MM.1S (cell line): Measurements from ENCODE around the gene DEAF1.

Experiments
- DNase-seq: peaks from one replicate; pipeline ENCODE4 v3.0.0-alpha.2; 2015
- H2AFZ ChIP-seq: fragments of 300-600 bp; sonication (generic); 2 replicates; pipeline ENCODE4 v1.6.0; 2016; ENCODE audit warnings: antibody characterized with exemption, low read length
- H3F3A ChIP-seq: fragments of 300-600 bp; sonication (generic); 2 replicates; pipeline ENCODE4 v1.6.1; 2016; ENCODE audit warnings: mild to moderate bottlenecking, antibody characterized with exemption, low read length, moderate library complexity, mixed read lengths; ENCODE audit not compliant: insufficient read depth
- H3K27ac ChIP-seq: fragments of 300-600 bp; sonication (generic); 2 replicates; pipeline ENCODE4 v1.5.1; 2016; ENCODE audit warnings: mild to moderate bottlenecking, low read length
- H3K27me3 ChIP-seq: fragments of 300-600 bp; sonication (generic); replicated peaks from 2 replicates; pipeline ENCODE4 v1.6.0; 2016; ENCODE audit warnings: low read length; ENCODE audit not compliant: insufficient read depth
- H3K36me3 ChIP-seq: fragments of 300-600 bp; sonication (generic); replicated peaks from 2 replicates; pipeline ENCODE4 v1.6.1; 2016; ENCODE audit warnings: mild to moderate bottlenecking, low read length, mixed read lengths; ENCODE audit not compliant: insufficient read depth
- H3K4me1 ChIP-seq: fragments of 300-600 bp; sonication (generic); 2 replicates; pipeline ENCODE4 v1.6.1; 2016; ENCODE audit warnings: low read length, mixed read lengths
- H3K4me2 ChIP-seq: fragments of 300-600 bp; sonication (generic); 2 replicates; pipeline ENCODE4 v1.6.0; 2016; ENCODE audit warnings: low read depth, low read length
- H3K4me3 ChIP-seq: fragments of 300-600 bp; sonication (generic); 2 replicates; pipeline ENCODE4 v1.5.1; 2016; ENCODE audit warnings: low read length, mixed read lengths
- H3K79me2 ChIP-seq: fragments of 300-600 bp; sonication (generic); 2 replicates; pipeline ENCODE4 v1.6.1; 2016; ENCODE audit warnings: mixed run types, low read length, mixed read lengths
- H3K9ac ChIP-seq: fragments of 300-600 bp; sonication (generic); 2 replicates; pipeline ENCODE4 v1.6.1; 2016; ENCODE audit warnings: low read length, mixed read lengths
- H3K9me2 ChIP-seq: fragments of 300-600 bp; sonication (generic); replicated peaks from 2 replicates; pipeline ENCODE4 v1.6.1; 2016; ENCODE audit warnings: mild to moderate bottlenecking, low read length, mixed read lengths; ENCODE audit not compliant: insufficient read depth
- H3K9me3 ChIP-seq: fragments of 300-600 bp; sonication (generic); replicated peaks from 2 replicates; pipeline ENCODE4 v1.6.1; 2016; ENCODE audit warnings: mild to moderate bottlenecking, low read length, mixed read lengths; ENCODE audit not compliant: insufficient read depth
- H4K20me1 ChIP-seq: fragments of 300-600 bp; sonication (generic); 2 replicates; pipeline ENCODE4 v1.6.1; 2016; ENCODE audit warnings: mild to moderate bottlenecking, low read length, moderate library complexity, mixed read lengths; ENCODE audit not compliant: insufficient read depth
- EZH2 ChIP-seq: fragments of 300-600 bp; sonication (generic); optimal IDR thresholded peaks from 2 replicates; pipeline ENCODE3; 2017; ENCODE audit warnings: low read depth, mild to moderate bottlenecking, antibody characterized with exemption, low read length, mixed read lengths
- EZH2phosphoT487 ChIP-seq: fragments of 300-600 bp; sonication (generic); IDR thresholded peaks from 2 replicates; pipeline ENCODE4 v1.6.1; 2018; ENCODE audit warnings: antibody characterized with exemption, low read length
- TF ChIP-seq, protein P1 (sequence below): fragments of 300-600 bp; sonication (generic); IDR thresholded peaks from 2 replicates; pipeline ENCODE4 v1.5.1; 2016; ENCODE audit warnings: antibody characterized with exemption, low read length, mixed read lengths

DEAF1 gene

DNA sequence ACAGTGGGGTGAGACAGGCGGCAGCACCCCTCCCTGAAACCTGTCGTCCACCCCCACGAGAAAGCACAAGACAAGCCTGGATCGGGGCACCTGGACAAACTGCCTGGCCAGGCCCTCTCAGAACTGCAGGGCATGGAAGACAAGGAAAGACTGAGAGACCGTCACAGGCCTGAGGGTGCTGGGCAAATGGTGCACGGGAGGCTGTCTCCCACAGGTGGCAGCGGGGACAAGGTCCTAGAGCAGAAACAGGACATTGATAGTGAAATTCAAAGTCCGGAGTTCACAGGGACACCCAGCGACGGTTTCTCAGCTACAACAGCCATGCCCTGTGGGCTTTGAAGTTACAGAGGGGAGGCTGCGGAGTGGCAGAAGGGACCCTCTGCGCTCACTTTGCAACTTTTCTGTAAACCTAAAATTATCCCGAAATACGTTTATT lies 37.3 kb downstream of the DEAF1 start:
- no peak overlapping the region for H3K27ac ChIP-seq
- H3K36me3 ChIP-seq = no peaks in the 10 kb centered on the region
- TF ChIP-seq, protein P1, sequence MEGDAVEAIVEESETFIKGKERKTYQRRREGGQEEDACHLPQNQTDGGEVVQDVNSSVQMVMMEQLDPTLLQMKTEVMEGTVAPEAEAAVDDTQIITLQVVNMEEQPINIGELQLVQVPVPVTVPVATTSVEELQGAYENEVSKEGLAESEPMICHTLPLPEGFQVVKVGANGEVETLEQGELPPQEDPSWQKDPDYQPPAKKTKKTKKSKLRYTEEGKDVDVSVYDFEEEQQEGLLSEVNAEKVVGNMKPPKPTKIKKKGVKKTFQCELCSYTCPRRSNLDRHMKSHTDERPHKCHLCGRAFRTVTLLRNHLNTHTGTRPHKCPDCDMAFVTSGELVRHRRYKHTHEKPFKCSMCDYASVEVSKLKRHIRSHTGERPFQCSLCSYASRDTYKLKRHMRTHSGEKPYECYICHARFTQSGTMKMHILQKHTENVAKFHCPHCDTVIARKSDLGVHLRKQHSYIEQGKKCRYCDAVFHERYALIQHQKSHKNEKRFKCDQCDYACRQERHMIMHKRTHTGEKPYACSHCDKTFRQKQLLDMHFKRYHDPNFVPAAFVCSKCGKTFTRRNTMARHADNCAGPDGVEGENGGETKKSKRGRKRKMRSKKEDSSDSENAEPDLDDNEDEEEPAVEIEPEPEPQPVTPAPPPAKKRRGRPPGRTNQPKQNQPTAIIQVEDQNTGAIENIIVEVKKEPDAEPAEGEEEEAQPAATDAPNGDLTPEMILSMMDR = no peak
- TF ChIP-seq EZH2phosphoT487 = no peak
- no peak for TF ChIP-seq EZH2
- no peaks in the 10 kb centered on the region for H3K4me1 ChIP-seq
- no peak overlapping the region for H3K4me3 ChIP-seq
- no peaks in the 10 kb centered on the region for H3K9me3 ChIP-seq
- H3K4me2 ChIP-seq = no peak overlapping the region
- no peak overlapping the region for H2AFZ ChIP-seq
- no peaks in the 10 kb centered on the region for H4K20me1 ChIP-seq
- H3K9me2 ChIP-seq = no peaks in the 10 kb centered on the region
- H3K27me3 ChIP-seq = no peaks in the 10 kb centered on the region
- no peaks in the 10 kb centered on the region for H3F3A ChIP-seq
- H3K79me2 ChIP-seq = peaks cover 10% of the 10 kb centered on the region
- no peak for DNase-seq
- H3K9ac ChIP-seq = no peak overlapping the region

DNA sequence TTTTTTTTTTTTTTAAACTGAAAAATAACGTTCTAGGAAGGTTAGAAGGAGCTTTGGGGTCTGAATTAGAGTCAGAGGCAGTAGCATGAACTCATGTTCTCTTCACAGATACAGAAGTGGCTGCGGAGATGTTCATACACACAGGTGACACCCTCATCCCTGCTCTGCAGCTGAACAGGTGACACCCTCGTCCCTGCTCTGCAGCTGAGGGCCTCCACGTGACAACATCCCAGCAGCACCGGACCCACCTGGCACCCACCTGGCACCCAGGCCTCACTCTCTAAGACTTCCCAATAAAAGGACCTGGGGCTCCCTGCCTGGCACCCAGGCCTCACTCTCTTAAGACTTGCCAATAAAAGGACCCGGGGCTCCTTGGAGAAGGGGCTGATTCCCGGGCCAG lies 38.2 kb downstream of the DEAF1 start:
- H3K27me3 ChIP-seq = no peaks in the 10 kb centered on the region
- peaks cover 3% of the 10 kb centered on the region; the same call in 1 of the 2 replicates for H3K79me2 ChIP-seq
- no peak overlapping the region for H2AFZ ChIP-seq
- H4K20me1 ChIP-seq = no peaks in the 10 kb centered on the region
- H3K27ac ChIP-seq = no peak overlapping the region
- no peaks in the 10 kb centered on the region for H3K4me1 ChIP-seq
- H3K9me2 ChIP-seq = no peaks in the 10 kb centered on the region
- H3F3A ChIP-seq = no peaks in the 10 kb centered on the region
- H3K4me3 ChIP-seq = no peak overlapping the region
- H3K9me3 ChIP-seq = no peaks in the 10 kb centered on the region
- H3K9ac ChIP-seq = no peak overlapping the region
- no peak for DNase-seq
- no peaks in the 10 kb centered on the region for H3K36me3 ChIP-seq
- TF ChIP-seq, protein P1 = no peak
- no peak for TF ChIP-seq EZH2
- TF ChIP-seq EZH2phosphoT487 = no peak
- no peak overlapping the region for H3K4me2 ChIP-seq

DNA sequence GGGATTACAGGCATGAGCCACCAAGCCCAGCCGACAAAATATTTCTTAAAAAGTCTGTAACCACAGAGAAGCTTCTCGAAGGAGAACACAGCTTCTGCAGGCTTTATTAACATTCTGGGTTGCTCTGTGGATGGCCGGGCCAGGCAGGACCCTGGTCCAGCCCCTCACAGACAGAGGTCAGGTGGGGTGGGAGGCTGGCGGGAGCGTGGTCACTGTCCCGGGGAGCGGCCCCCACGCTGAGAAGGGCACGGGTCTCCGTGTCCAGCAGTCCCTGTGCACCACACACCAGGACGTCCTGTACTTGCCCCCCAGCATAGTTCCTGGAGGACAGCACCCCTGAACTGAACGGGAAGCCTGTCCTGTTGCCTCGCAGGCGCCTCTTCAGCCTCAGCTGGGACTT lies 38.6 kb downstream of the DEAF1 start:
- H3K36me3 ChIP-seq = no peaks in the 10 kb centered on the region
- no peaks in the 10 kb centered on the region for H3K9me2 ChIP-seq
- H3F3A ChIP-seq = no peaks in the 10 kb centered on the region
- no peak overlapping the region for H2AFZ ChIP-seq
- peaks cover 3% of the 10 kb centered on the region; the same call in 1 of the 2 replicates for H3K79me2 ChIP-seq
- H3K27ac ChIP-seq = no peak overlapping the region
- H3K9ac ChIP-seq = no peak overlapping the region
- no peak for DNase-seq
- TF ChIP-seq EZH2 (no peak), EZH2phosphoT487 (no peak)
- TF ChIP-seq, protein P1 = no peak
- H3K27me3 ChIP-seq = no peaks in the 10 kb centered on the region
- no peaks in the 10 kb centered on the region for H3K9me3 ChIP-seq
- H3K4me1 ChIP-seq = no peaks in the 10 kb centered on the region
- no peak overlapping the region for H3K4me3 ChIP-seq
- no peak overlapping the region for H3K4me2 ChIP-seq
- no peaks in the 10 kb centered on the region for H4K20me1 ChIP-seq
